Putamen (tissue), 1 donor: ENCODE measurements around the gene WFIKKN1.

ENCODE experiments used
- DNase-seq: peaks from one replicate; pipeline ENCODE4 v3.0.0-alpha.2; 2016; ENCODE audit warnings: low spot score

The WFIKKN1 gene

DNA sequence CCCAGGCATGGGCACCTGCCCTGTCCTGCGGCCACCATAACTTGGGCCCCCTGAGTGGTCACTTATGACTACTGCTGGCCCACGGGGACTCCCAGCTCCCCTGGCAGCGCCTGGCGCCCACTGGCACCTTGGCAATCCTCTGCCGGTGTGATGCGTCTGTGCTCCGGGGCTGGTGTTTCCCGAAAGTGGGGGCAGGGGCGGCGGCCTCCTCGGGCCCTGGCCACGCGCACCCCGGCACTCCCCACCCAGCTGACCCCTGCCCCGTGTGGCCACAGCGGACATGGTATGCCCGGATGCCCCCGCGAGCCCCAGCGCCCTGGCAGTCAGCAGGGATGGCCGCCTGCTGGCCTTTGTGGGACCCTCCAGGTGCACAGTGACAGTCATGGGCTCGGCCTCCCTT lies 26.7 kb downstream of the WFIKKN1 start:
- DNase-seq: no peak

DNA sequence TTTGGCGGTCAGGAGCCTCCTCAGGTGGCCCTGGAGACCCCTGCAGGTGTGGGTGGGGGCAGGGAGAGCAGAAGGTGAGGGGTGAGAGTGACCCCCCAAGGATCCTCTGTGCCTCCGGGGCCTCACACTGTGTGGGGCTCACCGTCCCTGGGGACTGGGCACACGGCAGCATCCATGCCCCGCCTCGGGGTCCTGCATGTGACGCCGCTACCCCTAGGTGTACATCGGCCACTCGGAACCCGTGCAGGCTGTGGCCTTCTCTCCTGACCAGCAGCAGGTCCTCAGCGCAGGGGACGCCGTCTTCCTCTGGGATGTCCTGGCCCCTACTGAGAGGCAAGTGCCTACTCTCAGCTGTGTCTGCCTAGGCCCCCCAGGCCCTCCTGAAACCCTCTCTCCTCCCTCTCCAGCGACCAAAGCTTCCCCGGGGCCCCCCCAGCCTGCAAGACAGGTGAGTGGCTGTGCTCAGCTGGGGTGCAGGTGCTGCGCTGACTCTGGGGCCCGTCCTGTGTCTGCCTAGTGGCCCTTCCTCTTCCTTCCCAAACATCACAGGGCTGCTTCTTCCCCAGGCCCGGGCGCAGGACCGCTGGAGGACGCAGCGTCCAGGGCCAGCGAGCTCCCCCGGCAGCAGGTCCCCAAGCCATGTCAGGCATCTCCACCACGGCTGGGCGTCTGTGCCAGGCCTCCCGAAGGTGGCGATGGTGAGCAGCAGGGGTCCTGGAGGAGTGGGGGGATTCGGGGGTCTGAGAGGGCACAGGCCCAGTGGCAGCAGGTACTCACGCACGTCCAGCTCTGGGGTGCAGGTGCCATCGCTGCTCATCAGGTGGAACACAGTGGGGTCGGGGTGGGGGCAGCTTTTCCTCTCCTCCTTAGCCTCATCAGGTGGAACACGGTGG lies 28.1 kb downstream of the WFIKKN1 start:
- DNase-seq: no peak

- DNase-seq: no peak
Observed at GRCh38 chr16:659618-660017, 28.8 kb downstream of the WFIKKN1 start.

GRCh38 chr16:660132-660458 lies 29.3 kb downstream of the WFIKKN1 start:
- no peak for DNase-seq

DNA sequence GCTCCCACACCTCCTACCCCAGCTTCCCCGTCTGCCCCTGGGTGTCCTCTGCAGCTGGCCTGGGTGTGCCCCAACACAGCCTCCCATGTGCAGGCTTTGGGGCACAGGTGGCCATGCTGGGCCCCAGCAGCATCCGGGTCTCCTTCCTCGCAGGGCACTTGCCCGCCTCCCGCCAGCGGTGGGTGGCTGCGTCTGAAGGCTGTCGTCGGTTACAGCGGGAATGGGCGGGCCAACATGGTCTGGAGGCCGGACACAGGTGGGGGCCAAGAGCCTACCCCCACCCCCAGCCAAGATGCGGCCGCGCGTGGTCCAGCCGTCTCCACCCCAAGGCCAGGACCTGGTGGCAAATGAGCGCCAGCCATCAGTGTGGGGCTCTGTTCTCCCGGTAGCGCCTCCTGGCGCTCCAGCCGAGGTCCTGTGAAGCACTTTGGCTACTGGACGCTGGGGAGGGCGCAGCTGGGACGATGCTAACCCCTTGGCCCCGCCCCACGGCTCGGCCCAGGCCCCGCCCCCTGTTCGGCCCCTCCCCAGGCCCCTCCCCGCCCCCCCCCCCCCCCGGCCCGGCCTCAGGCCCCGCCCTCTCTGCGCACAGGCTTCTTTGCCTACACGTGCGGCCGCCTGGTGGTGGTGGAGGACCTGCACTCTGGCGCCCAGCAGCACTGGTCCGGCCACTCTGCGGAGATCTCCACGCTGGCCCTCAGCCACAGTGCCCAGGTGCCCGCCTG lies 29.8 kb downstream of the WFIKKN1 start:
- peak; percentile 86 for DNase-seq

- no peak for DNase-seq
Observed at GRCh38 chr16:661184-661821, 30.5 kb downstream of the WFIKKN1 start.

DNA sequence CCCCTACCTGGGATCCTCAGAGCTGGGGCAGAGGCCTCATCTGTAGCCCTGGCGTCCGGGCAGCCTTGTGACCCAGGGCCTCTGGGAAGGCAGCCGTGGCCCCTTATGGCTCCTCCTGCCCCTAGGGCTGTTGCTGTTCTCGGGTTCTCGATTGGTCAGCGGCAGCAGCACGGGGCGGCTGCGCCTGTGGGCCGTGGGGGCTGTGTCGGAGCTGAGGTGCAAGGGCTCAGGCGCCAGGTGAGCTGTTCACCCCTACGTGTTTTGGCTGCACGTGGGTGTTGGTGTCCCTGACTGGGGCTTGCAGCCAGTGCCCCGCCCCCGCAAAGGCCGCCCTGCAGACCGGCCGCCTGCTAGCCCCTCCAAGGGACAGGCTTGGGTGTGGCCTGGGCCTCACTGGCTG lies 31.3 kb downstream of the WFIKKN1 start:
- DNase-seq: no peak

- no peak for DNase-seq
Observed at GRCh38 chr16:662597-662996, 31.8 kb downstream of the WFIKKN1 start.

DNA sequence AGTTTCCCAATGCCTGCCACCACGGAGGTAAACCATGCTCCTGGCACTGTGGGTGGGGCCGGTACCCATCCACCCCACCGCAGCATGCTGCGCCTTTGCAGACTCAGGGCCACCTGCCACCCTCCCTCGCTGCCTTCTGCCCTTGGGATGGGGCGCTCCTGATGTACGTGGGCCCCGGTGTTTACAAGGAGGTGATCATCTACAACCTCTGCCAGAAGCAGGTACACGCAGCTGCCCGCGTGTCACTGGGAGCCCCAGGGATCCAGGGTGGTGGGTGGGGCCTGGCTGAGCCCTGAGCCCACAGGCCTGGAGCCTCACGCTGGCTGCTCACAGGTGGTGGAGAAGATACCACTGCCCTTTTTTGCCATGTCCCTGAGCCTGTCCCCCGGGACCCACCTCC lies 35.8 kb downstream of the WFIKKN1 start:
- no peak for DNase-seq

- no peak for DNase-seq
Observed at GRCh38 chr16:667113-667779, 36.5 kb downstream of the WFIKKN1 start.

GRCh38 chr16:667780-668518 lies 37.2 kb downstream of the WFIKKN1 start, which contains the start of gene RHOT2:
Gene RHOT2 (plus strand): TSS chr16:668132. CDS start chr16:668200, 68 bp downstream.
- peak; percentile 92 for DNase-seq

DNA sequence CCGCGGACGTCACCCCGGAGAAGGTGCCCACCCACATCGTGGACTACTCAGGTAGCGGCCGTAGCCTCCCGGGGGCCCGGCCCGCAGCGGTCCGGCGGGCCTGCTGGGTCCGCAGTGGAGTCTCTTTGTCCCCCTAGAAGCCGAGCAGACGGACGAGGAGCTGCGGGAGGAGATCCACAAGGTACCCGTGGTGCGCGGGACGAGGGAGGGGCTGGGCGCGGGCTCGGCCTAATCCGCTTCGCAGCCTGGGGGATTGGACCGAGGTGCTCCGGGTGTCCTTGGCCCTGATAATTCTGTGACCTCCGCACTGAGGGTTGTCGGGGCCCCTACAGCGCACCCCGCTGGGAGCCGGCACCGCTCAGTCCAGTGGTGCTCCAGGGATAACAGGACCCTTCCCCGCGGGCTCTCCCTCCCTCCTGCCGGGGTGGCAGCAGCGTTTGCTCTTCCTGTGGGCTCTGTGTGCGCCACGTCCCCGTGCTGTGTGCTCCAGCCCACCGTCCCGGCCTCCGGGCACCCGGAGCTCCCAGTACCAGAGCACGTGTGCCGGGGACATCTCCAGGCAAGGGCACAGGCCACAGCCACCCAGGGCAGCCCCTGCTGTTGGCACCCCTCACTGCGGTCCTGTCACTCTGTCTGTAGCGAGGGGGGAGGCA lies 37.9 kb downstream of the WFIKKN1 start:
- no peak for DNase-seq

DNA sequence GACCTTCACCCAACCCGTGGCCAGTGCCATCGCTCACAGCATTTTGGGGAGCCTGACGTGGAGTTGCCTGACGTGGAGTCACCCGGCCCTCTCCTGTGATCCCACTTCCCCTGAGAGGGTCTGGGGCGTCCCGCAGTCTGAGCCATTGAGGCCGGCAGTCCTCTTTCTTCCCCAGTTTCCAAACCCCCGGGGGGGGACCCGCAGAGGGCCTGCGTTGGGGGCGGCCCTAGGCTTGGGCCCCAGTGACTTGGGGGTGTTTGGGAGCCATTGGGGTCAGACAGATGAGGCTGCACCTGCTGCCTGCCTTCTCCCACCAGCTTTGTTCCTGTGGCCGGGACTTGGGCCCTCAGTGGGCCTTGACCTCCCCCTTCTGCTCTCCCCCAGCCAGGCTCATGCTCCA lies 38.9 kb downstream of the WFIKKN1 start:
- DNase-seq: no peak

- no peak for DNase-seq
Observed at GRCh38 chr16:670485-671352, 39.9 kb downstream of the WFIKKN1 start.

- no peak for DNase-seq
Observed at GRCh38 chr16:671353-672131, 40.8 kb downstream of the WFIKKN1 start.

- DNase-seq: no peak
Observed at GRCh38 chr16:672371-672770, 41.6 kb downstream of the WFIKKN1 start.

DNA sequence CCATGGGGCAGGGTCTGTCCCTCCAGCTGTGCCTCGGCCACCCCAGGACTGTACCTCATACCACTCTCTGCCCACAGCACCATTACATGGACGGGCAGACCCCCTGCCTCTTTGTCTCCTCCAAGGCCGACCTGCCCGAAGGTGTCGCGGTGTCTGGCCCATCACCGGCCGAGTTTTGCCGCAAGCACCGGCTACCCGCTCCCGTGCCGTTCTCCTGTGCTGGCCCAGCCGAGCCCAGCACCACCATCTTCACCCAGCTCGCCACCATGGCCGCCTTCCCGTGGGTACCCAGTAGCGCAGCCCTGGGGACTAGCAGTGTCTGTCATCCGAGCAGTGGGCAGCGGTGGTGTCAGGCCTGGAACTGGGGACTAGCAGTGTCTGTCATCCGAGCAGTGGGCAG lies 42.1 kb downstream of the WFIKKN1 start:
- no peak for DNase-seq

- no peak for DNase-seq
Observed at GRCh38 chr16:673399-673991, 42.7 kb downstream of the WFIKKN1 start.
